HEK293T (cell line): ENCODE data around the gene RETREG3.
"Not testable (repeated sequence)": the region's sequence is repeated elsewhere in the genome, so short reads cannot be mapped to it uniquely, and the experiment has no call there.

Experiments used
- ARNT ChIP-seq: fragments of 450-650 bp; IDR thresholded peaks from 2 replicates; pipeline ENCODE4 v1.6.1; 2017; ENCODE audit warnings: mild to moderate bottlenecking
- ELF4 ChIP-seq: fragments of 450-650 bp; IDR thresholded peaks from 2 replicates; pipeline ENCODE4 v1.6.1; 2017; ENCODE audit warnings: antibody characterized with exemption
- FOXA1 ChIP-seq: fragments of 450-650 bp; IDR thresholded peaks from 2 replicates; pipeline ENCODE4 v1.6.1; 2016; ENCODE audit warnings: mild to moderate bottlenecking
- FOXM1 ChIP-seq: fragments of 450-650 bp; IDR thresholded peaks from 2 replicates; pipeline ENCODE4 v1.6.1; 2017; ENCODE audit warnings: mild to moderate bottlenecking, borderline replicate concordance
- HDGF ChIP-seq: fragments of 450-650 bp; IDR thresholded peaks from 2 replicates; pipeline ENCODE4 v1.6.1; 2017; ENCODE audit warnings: antibody characterized with exemption, borderline replicate concordance
- L3MBTL2 ChIP-seq: fragments of 450-650 bp; conservative IDR thresholded peaks from 2 replicates; pipeline ENCODE4 v1.6.1; 2016; ENCODE audit warnings: mild to moderate bottlenecking
- LEF1 ChIP-seq: fragments of 450-650 bp; IDR thresholded peaks from 2 replicates; pipeline ENCODE4 v1.6.1; 2017; ENCODE audit warnings: mild to moderate bottlenecking, borderline replicate concordance
- PKNOX1 ChIP-seq: fragments of 450-650 bp; IDR thresholded peaks from 2 replicates; pipeline ENCODE4 v1.6.1; 2016
- SP1 ChIP-seq: fragments of 450-650 bp; IDR thresholded peaks from 2 replicates; pipeline ENCODE4 v1.6.1; 2017
- SUZ12 ChIP-seq: fragments of 450-650 bp; IDR thresholded peaks from 2 replicates; pipeline ENCODE4 v1.6.1; 2016; ENCODE audit warnings: mild to moderate bottlenecking
- TARDBP ChIP-seq: fragments of 450-650 bp; IDR thresholded peaks from 2 replicates; pipeline ENCODE4 v1.6.1; 2016

- TF ChIP-seq LEF1, SP1, ARNT, FOXA1, TARDBP, L3MBTL2, HDGF, ELF4, SUZ12, FOXM1, PKNOX1: not testable (repeated sequence)
These were observed 63.2 kb downstream of the RETREG3 start for GRCh38 chr17:42545755-42546505.
